ENCODE data around the gene TMA7. TPM values are rescaled to one million over a fixed set of nuclear protein-coding genes. Genes with fewer than 3 reads are reported as not detected.
A peak's percentile ranks its signal among the peaks of the same experiment; 100 is the strongest.

Gene TMA7
- total RNA-seq, 2 experiments from 2014 or later = 250 to 313 TPM

DNA sequence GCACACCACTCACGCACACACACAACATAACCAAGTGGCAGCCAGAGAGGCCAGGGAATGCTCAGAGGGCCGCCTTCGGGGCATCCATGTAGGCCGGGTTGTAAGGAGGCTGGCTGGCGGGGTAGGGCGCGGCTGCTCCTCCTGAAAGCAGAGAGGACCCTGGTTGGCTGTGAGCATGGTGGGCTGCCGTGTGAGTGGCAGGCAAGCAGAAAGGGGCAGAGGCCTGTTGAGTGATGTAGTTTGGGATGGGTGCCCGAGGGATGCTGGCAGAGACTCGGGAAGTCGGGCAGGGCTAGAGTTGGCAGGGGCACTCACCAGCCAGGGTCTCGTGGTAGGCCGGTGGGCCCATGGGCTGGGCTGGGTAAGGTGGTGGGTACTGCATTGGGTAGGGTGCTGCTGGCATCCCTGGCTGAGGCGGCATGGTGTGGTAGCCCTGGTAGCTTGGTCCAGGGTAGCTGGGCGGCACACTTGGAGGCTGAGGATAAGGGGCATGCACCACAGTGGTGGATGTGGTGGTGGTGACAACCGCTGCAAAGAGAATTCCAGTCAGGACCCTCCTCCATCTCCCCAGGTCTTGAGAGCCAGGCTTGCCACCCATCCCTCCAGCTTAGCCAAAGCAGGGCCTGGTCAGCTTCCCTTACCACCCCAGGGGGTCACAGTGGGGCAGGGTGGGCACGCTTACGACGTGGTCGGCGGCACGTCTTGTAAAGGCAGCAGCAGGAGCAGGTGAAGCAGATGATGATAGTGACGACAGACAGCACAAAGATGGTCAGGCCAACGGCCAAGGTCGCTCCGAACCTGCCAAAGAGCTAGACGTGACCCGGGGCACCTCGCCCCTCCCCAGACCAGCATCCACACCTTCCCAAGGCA, 29.2 kb downstream of the TMA7 start:
- intact Hi-C loops (cut with micrococcal nuclease; ENCODE audit: unreplicated experiment) = no loop called here
- no peak for DNase-seq (ENCODE audit: low spot score)
- H3K4me2 ChIP-seq (ENCODE audit: low read length) = peak overlapping the region; percentile 86
- H3K79me2 ChIP-seq (ENCODE audit: insufficient read depth, low read depth, low read length) = peaks cover 51% of the 10 kb centered on the region
- TF ChIP-seq, protein P1, sequence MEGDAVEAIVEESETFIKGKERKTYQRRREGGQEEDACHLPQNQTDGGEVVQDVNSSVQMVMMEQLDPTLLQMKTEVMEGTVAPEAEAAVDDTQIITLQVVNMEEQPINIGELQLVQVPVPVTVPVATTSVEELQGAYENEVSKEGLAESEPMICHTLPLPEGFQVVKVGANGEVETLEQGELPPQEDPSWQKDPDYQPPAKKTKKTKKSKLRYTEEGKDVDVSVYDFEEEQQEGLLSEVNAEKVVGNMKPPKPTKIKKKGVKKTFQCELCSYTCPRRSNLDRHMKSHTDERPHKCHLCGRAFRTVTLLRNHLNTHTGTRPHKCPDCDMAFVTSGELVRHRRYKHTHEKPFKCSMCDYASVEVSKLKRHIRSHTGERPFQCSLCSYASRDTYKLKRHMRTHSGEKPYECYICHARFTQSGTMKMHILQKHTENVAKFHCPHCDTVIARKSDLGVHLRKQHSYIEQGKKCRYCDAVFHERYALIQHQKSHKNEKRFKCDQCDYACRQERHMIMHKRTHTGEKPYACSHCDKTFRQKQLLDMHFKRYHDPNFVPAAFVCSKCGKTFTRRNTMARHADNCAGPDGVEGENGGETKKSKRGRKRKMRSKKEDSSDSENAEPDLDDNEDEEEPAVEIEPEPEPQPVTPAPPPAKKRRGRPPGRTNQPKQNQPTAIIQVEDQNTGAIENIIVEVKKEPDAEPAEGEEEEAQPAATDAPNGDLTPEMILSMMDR (conservative IDR thresholded peaks at IDR 0.05; ENCODE audit: low read length) = no peak
- TF ChIP-seq EZH2phosphoT487 (IDR thresholded peaks at IDR 0.05; ENCODE audit: borderline replicate concordance, low read depth, low read length) = no peak
- peaks cover 72% of the 10 kb centered on the region for H3K4me1 ChIP-seq (ENCODE audit: insufficient read depth, low read length, poor library complexity, severe bottlenecking)
- H3K9me3 ChIP-seq (ENCODE audit: low read length) = no peaks in the 10 kb centered on the region
- peak overlapping the region; percentile 53 for H3K27ac ChIP-seq (ENCODE audit: low read depth, low read length, poor library complexity, severe bottlenecking)
- no peaks in the 10 kb centered on the region for H3K9me2 ChIP-seq (ENCODE audit: insufficient read depth, low read length)
- ChIA-PET CTCF (ENCODE audit: unreplicated experiment) (no interaction called here), POLR2A (interaction anchor here (0.7 to 1.0 kb wide), 2 partner anchors 23 to 30 kb away, joined by 3 to 4 read pairs; partner anchors contain the start of genes ATRIP, CCDC51 and TMA7)
- peak overlapping the region; percentile 16 for H3K4me3 ChIP-seq (ENCODE audit: low read depth, low read length, poor library complexity, severe bottlenecking)
- BruUV-seq (replicated peaks) = no TSS peak
- no peak overlapping the region for H2AFZ ChIP-seq (ENCODE audit: low read length)
- H3K36me3 ChIP-seq (ENCODE audit: insufficient read depth, low read length) = peaks cover 33% of the 10 kb centered on the region
- no peaks in the 10 kb centered on the region; the same call in 1 of the 2 replicates for H4K20me1 ChIP-seq (ENCODE audit: insufficient read depth, low read length)

DNA sequence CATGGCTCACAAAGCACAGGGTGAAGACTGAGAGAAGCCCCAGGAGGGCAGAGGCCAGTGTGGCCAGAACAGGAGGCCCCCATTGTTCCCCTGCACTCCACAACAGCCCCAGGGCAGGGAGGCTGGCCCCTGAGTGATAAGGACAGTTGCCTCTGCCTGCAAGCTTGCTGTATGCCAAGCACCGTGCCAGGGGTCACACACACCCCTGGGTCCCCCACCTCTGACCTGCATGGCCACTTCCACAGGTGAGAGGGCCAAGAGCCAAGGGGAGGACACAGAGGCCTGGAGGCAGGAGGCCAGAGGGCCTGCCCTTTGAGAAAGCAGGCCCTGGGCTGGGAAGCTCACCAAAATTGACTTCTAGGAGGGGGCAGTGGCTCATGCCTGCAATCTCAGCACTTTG, 30.2 kb downstream of the TMA7 start:
- CTCF ChIA-PET (ENCODE audit: unreplicated experiment) = no interaction called here

More for the DNA sequence above, 30.2 kb downstream of the TMA7 start:
- H3K27ac ChIP-seq (ENCODE audit: low read depth, low read length, poor library complexity, severe bottlenecking) = peak overlapping the region; percentile 53
- peak overlapping the region; percentile 16 for H3K4me3 ChIP-seq (ENCODE audit: low read depth, low read length, poor library complexity, severe bottlenecking)
- no peaks in the 10 kb centered on the region for H3K9me2 ChIP-seq (ENCODE audit: insufficient read depth, low read length)
- DNase-seq (ENCODE audit: low spot score) = no peak
- H4K20me1 ChIP-seq (ENCODE audit: insufficient read depth, low read length) = no peaks in the 10 kb centered on the region; the same call in 1 of the 2 replicates
- peaks cover 51% of the 10 kb centered on the region for H3K79me2 ChIP-seq (ENCODE audit: insufficient read depth, low read depth, low read length)
- POLR2A ChIA-PET = interaction anchor here (1.0 kb wide), 1 partner anchor 24 kb away, joined by 3 read pairs; the partner anchor contains the start of gene ATRIP
- BruUV-seq (replicated peaks) = no TSS peak
- no peaks in the 10 kb centered on the region for H3K9me3 ChIP-seq (ENCODE audit: low read length)
- H3K4me2 ChIP-seq (ENCODE audit: low read length) = peak overlapping the region; percentile 60
- H3K36me3 ChIP-seq (ENCODE audit: insufficient read depth, low read length) = peaks cover 33% of the 10 kb centered on the region
- no peak overlapping the region for H2AFZ ChIP-seq (ENCODE audit: low read length)
- intact Hi-C loops (cut with micrococcal nuclease; ENCODE audit: unreplicated experiment) = no loop called here
- TF ChIP-seq, protein P1 (conservative IDR thresholded peaks at IDR 0.05; ENCODE audit: low read length) = no peak
- H3K4me1 ChIP-seq (ENCODE audit: insufficient read depth, low read length, poor library complexity, severe bottlenecking) = peaks cover 71% of the 10 kb centered on the region
